ENCODE measurements around the gene TTI1. TPM values are rescaled to one million over a fixed set of nuclear protein-coding genes. Genes with fewer than 3 reads are reported as not detected.

Gene TTI1
- total RNA-seq, 1 experiment from 2014 or later, result 26.9 TPM

DNA sequence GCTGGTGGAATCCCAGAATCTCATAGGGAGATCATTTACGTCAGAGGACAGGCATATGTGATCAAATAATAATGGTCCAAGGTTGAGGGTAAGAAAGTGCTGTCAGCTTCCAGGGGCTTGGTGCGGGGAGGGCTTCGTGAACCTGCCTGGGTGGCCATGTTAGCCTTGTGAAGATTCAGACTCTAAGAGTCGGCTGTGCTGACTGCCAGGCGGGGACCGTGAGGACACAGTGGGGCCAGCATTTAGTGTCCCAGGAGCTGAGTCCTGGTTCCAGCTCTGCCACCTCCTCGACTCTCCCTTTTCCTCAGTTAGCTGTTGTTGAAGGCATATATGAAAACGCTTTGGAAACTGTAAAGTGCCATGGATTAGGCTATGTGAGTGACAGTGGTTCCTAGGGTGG lies 96.8 kb downstream of the TTI1 start:
- no TSS peak for BruUV-seq (replicated peaks)
- H3K36me3 ChIP-seq (ENCODE audit: control insufficient read depth in 1 of 2, insufficient read depth in 2 of 2, low read length in 2 of 2), result no peaks in the 10 kb centered on the region
- H3K79me2 ChIP-seq (ENCODE audit: insufficient read depth, low read length), result no peaks in the 10 kb centered on the region
- peaks cover 2% of the 10 kb centered on the region; the same call in 1 of the 2 replicates for H3K27me3 ChIP-seq (ENCODE audit: insufficient read depth, low read length)
- no peaks in the 10 kb centered on the region for H3K9me3 ChIP-seq (ENCODE audit: control insufficient read depth in 1 of 2, insufficient read depth in 1 of 2, low read depth in 1 of 2, low read length in 2 of 2)
- H3K27ac ChIP-seq (ENCODE audit: low read depth, low read length), result no peak overlapping the region
- CTCF ChIA-PET, result no interaction called here
- ATAC-seq (no peak), DNase-seq (ENCODE audit: low read depth, low spot score) (no peak)
- H4K20me1 ChIP-seq (ENCODE audit: insufficient read depth), result no peaks in the 10 kb centered on the region
- no peak overlapping the region for H3K4me3 ChIP-seq (replicated peaks in 1 of 2; ENCODE audit: low read depth in 1 of 2, low read length in 2 of 2)
- no peak for TF ChIP-seq CBX3 (IDR thresholded peaks at IDR 0.05; ENCODE audit: low read depth)
- no peak for TF ChIP-seq ZNF274 (IDR thresholded peaks at IDR 0.05; ENCODE audit: low read depth, low read length)
- no peak for TF ChIP-seq YY1 (IDR thresholded peaks at IDR 0.05; ENCODE audit: extremely low read depth, insufficient replicate concordance, low read depth, low read length)
- no peak for TF ChIP-seq SIN3A (IDR thresholded peaks at IDR 0.05; ENCODE audit: low read depth)
- TF ChIP-seq, protein P1, sequence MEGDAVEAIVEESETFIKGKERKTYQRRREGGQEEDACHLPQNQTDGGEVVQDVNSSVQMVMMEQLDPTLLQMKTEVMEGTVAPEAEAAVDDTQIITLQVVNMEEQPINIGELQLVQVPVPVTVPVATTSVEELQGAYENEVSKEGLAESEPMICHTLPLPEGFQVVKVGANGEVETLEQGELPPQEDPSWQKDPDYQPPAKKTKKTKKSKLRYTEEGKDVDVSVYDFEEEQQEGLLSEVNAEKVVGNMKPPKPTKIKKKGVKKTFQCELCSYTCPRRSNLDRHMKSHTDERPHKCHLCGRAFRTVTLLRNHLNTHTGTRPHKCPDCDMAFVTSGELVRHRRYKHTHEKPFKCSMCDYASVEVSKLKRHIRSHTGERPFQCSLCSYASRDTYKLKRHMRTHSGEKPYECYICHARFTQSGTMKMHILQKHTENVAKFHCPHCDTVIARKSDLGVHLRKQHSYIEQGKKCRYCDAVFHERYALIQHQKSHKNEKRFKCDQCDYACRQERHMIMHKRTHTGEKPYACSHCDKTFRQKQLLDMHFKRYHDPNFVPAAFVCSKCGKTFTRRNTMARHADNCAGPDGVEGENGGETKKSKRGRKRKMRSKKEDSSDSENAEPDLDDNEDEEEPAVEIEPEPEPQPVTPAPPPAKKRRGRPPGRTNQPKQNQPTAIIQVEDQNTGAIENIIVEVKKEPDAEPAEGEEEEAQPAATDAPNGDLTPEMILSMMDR (IDR thresholded peaks at IDR 0.05 in 2 of 3, conservative IDR thresholded peaks at IDR 0.05 in 1 of 3; ENCODE audit: borderline replicate concordance in 1 of 3, insufficient read depth in 1 of 3, low read depth in 2 of 3, low read length in 2 of 3), result no peak
- no peak for TF ChIP-seq EGR1 (IDR thresholded peaks at IDR 0.05; ENCODE audit: low read depth)
- TF ChIP-seq RAD21 (IDR thresholded peaks at IDR 0.05; ENCODE audit: low read depth), result no peak
- no peak for TF ChIP-seq POLR2A (IDR thresholded peaks at IDR 0.05; ENCODE audit: borderline replicate concordance, extremely low read depth, insufficient read depth, insufficient read length)
- no peak for TF ChIP-seq FOSL1 (IDR thresholded peaks at IDR 0.05; ENCODE audit: low read depth)
- TF ChIP-seq, protein P2, sequence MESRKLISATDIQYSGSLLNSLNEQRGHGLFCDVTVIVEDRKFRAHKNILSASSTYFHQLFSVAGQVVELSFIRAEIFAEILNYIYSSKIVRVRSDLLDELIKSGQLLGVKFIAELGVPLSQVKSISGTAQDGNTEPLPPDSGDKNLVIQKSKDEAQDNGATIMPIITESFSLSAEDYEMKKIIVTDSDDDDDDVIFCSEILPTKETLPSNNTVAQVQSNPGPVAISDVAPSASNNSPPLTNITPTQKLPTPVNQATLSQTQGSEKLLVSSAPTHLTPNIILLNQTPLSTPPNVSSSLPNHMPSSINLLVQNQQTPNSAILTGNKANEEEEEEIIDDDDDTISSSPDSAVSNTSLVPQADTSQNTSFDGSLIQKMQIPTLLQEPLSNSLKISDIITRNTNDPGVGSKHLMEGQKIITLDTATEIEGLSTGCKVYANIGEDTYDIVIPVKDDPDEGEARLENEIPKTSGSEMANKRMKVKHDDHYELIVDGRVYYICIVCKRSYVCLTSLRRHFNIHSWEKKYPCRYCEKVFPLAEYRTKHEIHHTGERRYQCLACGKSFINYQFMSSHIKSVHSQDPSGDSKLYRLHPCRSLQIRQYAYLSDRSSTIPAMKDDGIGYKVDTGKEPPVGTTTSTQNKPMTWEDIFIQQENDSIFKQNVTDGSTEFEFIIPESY (IDR thresholded peaks at IDR 0.05; ENCODE audit: extremely low read depth, insufficient replicate concordance, low read length), result no peak
- TF ChIP-seq EZH2 (IDR thresholded peaks at IDR 0.05), result no peak
- TF ChIP-seq JUND (IDR thresholded peaks at IDR 0.05), result no peak
- no peak for TF ChIP-seq SRF (IDR thresholded peaks at IDR 0.05; ENCODE audit: low read depth)
- no peak for TF ChIP-seq EZH2phosphoT487 (IDR thresholded peaks at IDR 0.05; ENCODE audit: borderline replicate concordance)
- TF ChIP-seq, protein P3, sequence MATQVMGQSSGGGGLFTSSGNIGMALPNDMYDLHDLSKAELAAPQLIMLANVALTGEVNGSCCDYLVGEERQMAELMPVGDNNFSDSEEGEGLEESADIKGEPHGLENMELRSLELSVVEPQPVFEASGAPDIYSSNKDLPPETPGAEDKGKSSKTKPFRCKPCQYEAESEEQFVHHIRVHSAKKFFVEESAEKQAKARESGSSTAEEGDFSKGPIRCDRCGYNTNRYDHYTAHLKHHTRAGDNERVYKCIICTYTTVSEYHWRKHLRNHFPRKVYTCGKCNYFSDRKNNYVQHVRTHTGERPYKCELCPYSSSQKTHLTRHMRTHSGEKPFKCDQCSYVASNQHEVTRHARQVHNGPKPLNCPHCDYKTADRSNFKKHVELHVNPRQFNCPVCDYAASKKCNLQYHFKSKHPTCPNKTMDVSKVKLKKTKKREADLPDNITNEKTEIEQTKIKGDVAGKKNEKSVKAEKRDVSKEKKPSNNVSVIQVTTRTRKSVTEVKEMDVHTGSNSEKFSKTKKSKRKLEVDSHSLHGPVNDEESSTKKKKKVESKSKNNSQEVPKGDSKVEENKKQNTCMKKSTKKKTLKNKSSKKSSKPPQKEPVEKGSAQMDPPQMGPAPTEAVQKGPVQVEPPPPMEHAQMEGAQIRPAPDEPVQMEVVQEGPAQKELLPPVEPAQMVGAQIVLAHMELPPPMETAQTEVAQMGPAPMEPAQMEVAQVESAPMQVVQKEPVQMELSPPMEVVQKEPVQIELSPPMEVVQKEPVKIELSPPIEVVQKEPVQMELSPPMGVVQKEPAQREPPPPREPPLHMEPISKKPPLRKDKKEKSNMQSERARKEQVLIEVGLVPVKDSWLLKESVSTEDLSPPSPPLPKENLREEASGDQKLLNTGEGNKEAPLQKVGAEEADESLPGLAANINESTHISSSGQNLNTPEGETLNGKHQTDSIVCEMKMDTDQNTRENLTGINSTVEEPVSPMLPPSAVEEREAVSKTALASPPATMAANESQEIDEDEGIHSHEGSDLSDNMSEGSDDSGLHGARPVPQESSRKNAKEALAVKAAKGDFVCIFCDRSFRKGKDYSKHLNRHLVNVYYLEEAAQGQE (IDR thresholded peaks at IDR 0.05; ENCODE audit: low read depth), result no peak
- no peak for TF ChIP-seq ELF1 (IDR thresholded peaks at IDR 0.05; ENCODE audit: borderline replicate concordance, low read depth)
- TF ChIP-seq, protein P4, sequence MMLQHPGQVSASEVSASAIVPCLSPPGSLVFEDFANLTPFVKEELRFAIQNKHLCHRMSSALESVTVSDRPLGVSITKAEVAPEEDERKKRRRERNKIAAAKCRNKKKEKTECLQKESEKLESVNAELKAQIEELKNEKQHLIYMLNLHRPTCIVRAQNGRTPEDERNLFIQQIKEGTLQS (IDR thresholded peaks at IDR 0.05), result no peak
- TF ChIP-seq, protein P5, sequence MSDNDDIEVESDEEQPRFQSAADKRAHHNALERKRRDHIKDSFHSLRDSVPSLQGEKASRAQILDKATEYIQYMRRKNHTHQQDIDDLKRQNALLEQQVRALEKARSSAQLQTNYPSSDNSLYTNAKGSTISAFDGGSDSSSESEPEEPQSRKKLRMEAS (IDR thresholded peaks at IDR 0.05), result no peak
- H3K4me2 ChIP-seq (ENCODE audit: low read length), result no peak overlapping the region
- RAD21 ChIA-PET (ENCODE audit: low non-redundant PET in 1 of 2, low total read pairs in 2 of 2, uncharacterized antibody in 2 of 2, unreplicated experiment in 2 of 2), result no interaction called here
- POLR2A ChIA-PET, result no interaction called here
- intact Hi-C loops (cut with micrococcal nuclease), result no loop called here
- no peak overlapping the region for H2AFZ ChIP-seq (ENCODE audit: low read depth, low read length, poor library complexity, severe bottlenecking)
- no peaks in the 10 kb centered on the region for H3K9me2 ChIP-seq (ENCODE audit: insufficient read depth)
- H3K9ac ChIP-seq (ENCODE audit: low read length), result no peak overlapping the region
- H3K4me1 ChIP-seq (ENCODE audit: control insufficient read depth in 1 of 2, insufficient read depth in 2 of 2, low read length in 2 of 2), result no peaks in the 10 kb centered on the region
